Measurements from ENCODE around the gene HCRT.

DNA sequence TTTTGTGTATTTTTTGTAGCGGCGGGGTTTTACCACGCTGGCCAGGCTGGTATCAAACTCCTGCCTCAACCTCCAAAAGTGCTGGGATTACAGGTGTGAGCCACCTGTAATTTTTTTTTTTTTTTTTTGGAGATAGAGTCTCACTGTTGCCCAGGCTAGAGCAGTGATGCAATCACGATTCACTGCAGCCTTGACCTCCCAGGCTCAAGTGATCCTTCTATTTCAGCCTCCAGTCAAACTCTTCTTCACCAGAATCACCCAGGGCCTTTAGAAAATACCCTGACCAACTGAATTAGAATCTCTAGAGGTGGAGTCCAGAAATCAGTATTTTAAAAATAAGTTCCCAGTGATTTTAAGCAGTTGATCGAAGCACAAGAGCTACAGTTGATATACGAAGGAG is 50.1 kb downstream of the HCRT start:
- TF ChIP-seq, protein P1, sequence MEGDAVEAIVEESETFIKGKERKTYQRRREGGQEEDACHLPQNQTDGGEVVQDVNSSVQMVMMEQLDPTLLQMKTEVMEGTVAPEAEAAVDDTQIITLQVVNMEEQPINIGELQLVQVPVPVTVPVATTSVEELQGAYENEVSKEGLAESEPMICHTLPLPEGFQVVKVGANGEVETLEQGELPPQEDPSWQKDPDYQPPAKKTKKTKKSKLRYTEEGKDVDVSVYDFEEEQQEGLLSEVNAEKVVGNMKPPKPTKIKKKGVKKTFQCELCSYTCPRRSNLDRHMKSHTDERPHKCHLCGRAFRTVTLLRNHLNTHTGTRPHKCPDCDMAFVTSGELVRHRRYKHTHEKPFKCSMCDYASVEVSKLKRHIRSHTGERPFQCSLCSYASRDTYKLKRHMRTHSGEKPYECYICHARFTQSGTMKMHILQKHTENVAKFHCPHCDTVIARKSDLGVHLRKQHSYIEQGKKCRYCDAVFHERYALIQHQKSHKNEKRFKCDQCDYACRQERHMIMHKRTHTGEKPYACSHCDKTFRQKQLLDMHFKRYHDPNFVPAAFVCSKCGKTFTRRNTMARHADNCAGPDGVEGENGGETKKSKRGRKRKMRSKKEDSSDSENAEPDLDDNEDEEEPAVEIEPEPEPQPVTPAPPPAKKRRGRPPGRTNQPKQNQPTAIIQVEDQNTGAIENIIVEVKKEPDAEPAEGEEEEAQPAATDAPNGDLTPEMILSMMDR (IDR thresholded peaks at IDR 0.05) = no peak
- TF ChIP-seq MAX (IDR thresholded peaks at IDR 0.05; ENCODE audit: low read depth) (no peak), NRF1 (IDR thresholded peaks at IDR 0.05; ENCODE audit: low read depth, low read length) (no peak), TAF1 (IDR thresholded peaks at IDR 0.05; ENCODE audit: borderline replicate concordance, low read depth, low read length) (no peak), JUND (IDR thresholded peaks at IDR 0.05) (no peak), FOXM1 (IDR thresholded peaks at IDR 0.05; ENCODE audit: low read depth) (no peak), MEF2A (IDR thresholded peaks at IDR 0.05; ENCODE audit: borderline replicate concordance, low read depth) (no peak), RFX5 (IDR thresholded peaks at IDR 0.05; ENCODE audit: low read length) (no peak), FOXJ3 (CRISPR knock-in tag; IDR thresholded peaks at IDR 0.05) (no peak)
- TF ChIP-seq, protein P2, sequence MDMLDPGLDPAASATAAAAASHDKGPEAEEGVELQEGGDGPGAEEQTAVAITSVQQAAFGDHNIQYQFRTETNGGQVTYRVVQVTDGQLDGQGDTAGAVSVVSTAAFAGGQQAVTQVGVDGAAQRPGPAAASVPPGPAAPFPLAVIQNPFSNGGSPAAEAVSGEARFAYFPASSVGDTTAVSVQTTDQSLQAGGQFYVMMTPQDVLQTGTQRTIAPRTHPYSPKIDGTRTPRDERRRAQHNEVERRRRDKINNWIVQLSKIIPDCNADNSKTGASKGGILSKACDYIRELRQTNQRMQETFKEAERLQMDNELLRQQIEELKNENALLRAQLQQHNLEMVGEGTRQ (IDR thresholded peaks at IDR 0.05; ENCODE audit: borderline replicate concordance, low read depth, low read length) = no peak
